CD4-positive, alpha-beta T cell treated with Interleukin-1 beta for 1 hour (primary cell): Measurements from ENCODE around the gene ZDHHC21.
"Not testable (repeated sequence)": the region's sequence is repeated elsewhere in the genome, so short reads cannot be mapped to it uniquely, and the experiment has no call there.

ENCODE experiments used
- DNase-seq, 2 donors: peaks; one replicate each; pipeline ENCODE4 v3.0.0-alpha.2; 2020 to 2022

Gene ZDHHC21

GRCh38 chr9:14678776-14679175, 14.5 kb downstream of the ZDHHC21 start:
- DNase-seq, result no peak

- DNase-seq, result no peak
Observed at GRCh38 chr9:14677872-14678271, 15.4 kb downstream of the ZDHHC21 start.

GRCh38 chr9:14677396-14677795, 15.8 kb downstream of the ZDHHC21 start:
- DNase-seq, result no peak

- no peak for DNase-seq
Observed at GRCh38 chr9:14674630-14675029, 18.6 kb downstream of the ZDHHC21 start.

GRCh38 chr9:14671377-14671776, 21.9 kb downstream of the ZDHHC21 start:
- no peak for DNase-seq

- no peak for DNase-seq
Observed at GRCh38 chr9:14670718-14671117, 22.5 kb downstream of the ZDHHC21 start.

- not testable (repeated sequence) for DNase-seq
Observed at GRCh38 chr9:14664022-14664421, 29.2 kb downstream of the ZDHHC21 start.

- no peak for DNase-seq
Observed at GRCh38 chr9:14662060-14662453, 31.2 kb downstream of the ZDHHC21 start.

GRCh38 chr9:14661421-14662059, 31.7 kb downstream of the ZDHHC21 start:
- DNase-seq, result peak in 1 of 2 donors; percentile 8

GRCh38 chr9:14660721-14661120, 32.5 kb downstream of the ZDHHC21 start:
- no peak for DNase-seq

- no peak for DNase-seq
Observed at GRCh38 chr9:14654932-14655331, 38.3 kb downstream of the ZDHHC21 start.

GRCh38 chr9:14653511-14653910, 39.7 kb downstream of the ZDHHC21 start:
- no peak for DNase-seq

- DNase-seq, result no peak
Observed at GRCh38 chr9:14652729-14653377, 40.4 kb downstream of the ZDHHC21 start.

GRCh38 chr9:14650596-14650995, 42.6 kb downstream of the ZDHHC21 start:
- no peak for DNase-seq

- no peak for DNase-seq
Observed at GRCh38 chr9:14645648-14646047, 47.6 kb downstream of the ZDHHC21 start.

- DNase-seq, result no peak
Observed at GRCh38 chr9:14640967-14641366, 52.3 kb downstream of the ZDHHC21 start.

GRCh38 chr9:14640294-14640693, 52.9 kb downstream of the ZDHHC21 start:
- DNase-seq, result no peak

- no peak for DNase-seq
Observed at GRCh38 chr9:14633906-14634565, 59.2 kb downstream of the ZDHHC21 start.

- no peak for DNase-seq
Observed at GRCh38 chr9:14633148-14633547, 60.1 kb downstream of the ZDHHC21 start.

GRCh38 chr9:14627513-14627912, 65.7 kb downstream of the ZDHHC21 start:
- no peak for DNase-seq

GRCh38 chr9:14618836-14619420, 74.3 kb downstream of the ZDHHC21 start:
- no peak for DNase-seq

- DNase-seq, result peak in 1 of 2 donors; percentile 39
Observed at GRCh38 chr9:14616188-14616982, 76.8 kb downstream of the ZDHHC21 start.

GRCh38 chr9:14608540-14608939, 84.7 kb downstream of the ZDHHC21 start:
- DNase-seq, result no peak
